ENCODE measurements around the gene FGD5. TPM values are rescaled to one million over a fixed set of nuclear protein-coding genes. Genes with fewer than 3 reads are reported as not detected.
A peak's percentile ranks its signal among the peaks of the same experiment; 100 is the strongest.

Gene FGD5
- total and polyA plus RNA-seq, 8 donors = 1.2 to 34.1 (median 9.0) TPM

DNA sequence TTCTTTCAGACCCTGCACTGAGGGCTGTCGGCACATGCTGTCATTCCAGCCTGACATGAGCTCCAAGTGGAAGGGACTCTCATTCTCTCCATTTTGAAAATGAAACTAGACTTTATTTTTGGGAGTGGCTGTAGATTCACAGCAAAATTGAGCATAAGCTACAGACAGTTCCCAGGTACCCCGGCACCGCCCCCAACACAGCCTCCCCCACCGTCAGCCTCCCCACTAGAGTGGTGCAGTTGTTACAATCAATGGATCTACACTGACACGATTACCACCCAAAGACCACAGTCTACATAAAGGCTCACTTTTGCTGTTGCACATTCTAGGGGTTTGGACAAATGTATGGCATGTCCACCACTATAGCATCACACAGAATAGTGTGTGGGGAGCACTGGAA, 29.5 kb upstream of the FGD5 start:
- TF ChIP-seq, protein P1, sequence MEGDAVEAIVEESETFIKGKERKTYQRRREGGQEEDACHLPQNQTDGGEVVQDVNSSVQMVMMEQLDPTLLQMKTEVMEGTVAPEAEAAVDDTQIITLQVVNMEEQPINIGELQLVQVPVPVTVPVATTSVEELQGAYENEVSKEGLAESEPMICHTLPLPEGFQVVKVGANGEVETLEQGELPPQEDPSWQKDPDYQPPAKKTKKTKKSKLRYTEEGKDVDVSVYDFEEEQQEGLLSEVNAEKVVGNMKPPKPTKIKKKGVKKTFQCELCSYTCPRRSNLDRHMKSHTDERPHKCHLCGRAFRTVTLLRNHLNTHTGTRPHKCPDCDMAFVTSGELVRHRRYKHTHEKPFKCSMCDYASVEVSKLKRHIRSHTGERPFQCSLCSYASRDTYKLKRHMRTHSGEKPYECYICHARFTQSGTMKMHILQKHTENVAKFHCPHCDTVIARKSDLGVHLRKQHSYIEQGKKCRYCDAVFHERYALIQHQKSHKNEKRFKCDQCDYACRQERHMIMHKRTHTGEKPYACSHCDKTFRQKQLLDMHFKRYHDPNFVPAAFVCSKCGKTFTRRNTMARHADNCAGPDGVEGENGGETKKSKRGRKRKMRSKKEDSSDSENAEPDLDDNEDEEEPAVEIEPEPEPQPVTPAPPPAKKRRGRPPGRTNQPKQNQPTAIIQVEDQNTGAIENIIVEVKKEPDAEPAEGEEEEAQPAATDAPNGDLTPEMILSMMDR (IDR thresholded peaks at IDR 0.05) = no peak
- TF ChIP-seq EP300 (IDR thresholded peaks at IDR 0.05) (no peak), POLR2AphosphoS5 (IDR thresholded peaks at IDR 0.05) (no peak), POLR2A (IDR thresholded peaks at IDR 0.05) (no peak)
- intact Hi-C loops (cut with DNase I; ENCODE audit: low total_unique reads) = no loop called here

DNA sequence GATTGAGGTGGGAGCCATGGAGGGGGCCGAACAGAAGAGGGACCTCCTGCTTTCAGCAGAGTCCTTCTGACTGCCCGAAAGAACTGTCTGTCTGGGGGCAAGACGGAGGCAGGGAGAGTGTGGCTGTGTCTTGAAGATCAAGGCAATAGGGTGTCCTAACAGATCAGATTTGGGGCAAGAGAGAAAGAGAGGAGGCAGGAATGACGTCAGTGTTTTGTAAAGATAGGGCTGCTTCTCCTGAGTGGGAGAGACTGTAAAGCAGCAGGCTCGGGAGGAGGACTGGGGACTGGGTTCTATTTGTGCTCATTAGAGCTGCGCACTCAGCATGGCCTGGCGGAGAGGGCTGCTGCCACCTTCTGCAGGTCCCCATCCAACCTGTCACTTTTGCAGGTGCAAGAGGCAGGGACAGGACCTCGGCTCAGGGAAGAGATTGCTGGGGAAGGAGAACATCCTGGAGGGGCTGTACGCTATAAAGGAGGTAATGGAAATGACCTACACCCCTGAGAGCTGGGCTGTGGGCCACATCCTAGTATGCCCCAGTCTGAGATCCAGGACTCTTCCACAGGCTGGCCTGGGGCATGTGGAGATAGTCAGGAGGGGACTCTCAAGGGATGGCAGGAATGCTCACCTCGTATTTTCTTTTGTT, 29.0 kb upstream of the FGD5 start:
- intact Hi-C loops (cut with DNase I; ENCODE audit: low total_unique reads) = loop anchor here (5.0 kb wide), 1 partner anchor 133 kb away; no protein-coding TSS in a partner anchor
- no peak overlapping the region for H3K4me3 ChIP-seq
- 67 to 81% (median 74%) methylated on average over 10 of the region's 10 CpGs for WGBS, 5 donors
- DNase-seq = no peak
- H3K27me3 ChIP-seq = peaks cover 0 to 15% (median 0%) of the 10 kb centered on the region in 3 donors
- peaks cover 0 to 13% (median 2%) of the 10 kb centered on the region in 4 donors for H3K4me1 ChIP-seq
- TF ChIP-seq EP300 (IDR thresholded peaks at IDR 0.05) = no peak
- TF ChIP-seq, protein P1 (IDR thresholded peaks at IDR 0.05) = no peak
- TF ChIP-seq POLR2A (IDR thresholded peaks at IDR 0.05) = no peak
- no peak for TF ChIP-seq POLR2AphosphoS5 (IDR thresholded peaks at IDR 0.05)
- no peaks in the 10 kb centered on the region for H3K36me3 ChIP-seq
- no peaks in the 10 kb centered on the region for H3K9me3 ChIP-seq
- H3K27ac ChIP-seq = no peak overlapping the region

More for the DNA sequence above, 29.5 kb upstream of the FGD5 start:
- H3K27ac ChIP-seq = no peak overlapping the region
- no peaks in the 10 kb centered on the region for H3K9me3 ChIP-seq
- H3K27me3 ChIP-seq = peaks cover 0 to 20% (median 0%) of the 10 kb centered on the region in 3 donors
- 72 to 83% (median 77%) methylated on average over 5 of the region's 5 CpGs for WGBS, 5 donors
- peaks cover 0 to 13% (median 2%) of the 10 kb centered on the region in 4 donors for H3K4me1 ChIP-seq
- no peaks in the 10 kb centered on the region for H3K36me3 ChIP-seq
- no peak for DNase-seq
- no peak overlapping the region for H3K4me3 ChIP-seq

DNA sequence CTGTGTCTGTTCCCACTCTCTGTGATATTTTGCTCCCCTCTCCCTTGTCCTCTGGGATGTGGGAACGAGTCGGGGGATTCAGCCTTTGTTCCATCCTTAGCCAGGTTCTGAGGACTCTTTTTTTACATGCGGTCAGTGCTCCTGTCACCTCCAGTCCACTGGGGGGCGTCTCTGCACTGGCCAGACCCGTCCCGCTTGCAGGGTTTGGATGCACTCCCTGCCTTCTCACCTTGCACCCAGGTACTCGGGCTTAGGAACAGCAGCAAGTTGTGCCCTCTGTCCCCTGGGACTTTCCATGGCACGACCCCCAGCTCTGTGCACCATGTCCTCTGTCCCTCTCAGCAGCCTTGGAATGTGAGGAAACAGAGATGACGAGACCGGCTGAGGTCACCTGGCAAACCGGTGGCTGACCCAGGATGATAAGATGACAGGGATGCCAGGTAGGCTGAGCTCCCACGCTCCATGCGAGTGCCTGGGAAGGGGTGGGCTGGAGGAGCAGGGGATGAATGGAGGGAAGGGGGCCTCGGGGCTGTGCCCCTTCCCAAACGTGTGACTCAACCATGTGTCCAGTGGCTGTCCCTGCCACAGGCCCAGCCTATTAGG, 27.3 kb upstream of the FGD5 start:
- Histone ChIP-seq H3K9me3 (no peaks in the 10 kb centered on the region), H3K36me3 (no peaks in the 10 kb centered on the region), H3K4me3 (no peak overlapping the region), H3K4me1 (peaks cover 0 to 13% (median 4%) of the 10 kb centered on the region in 4 donors), H3K27ac (no peak overlapping the region), H3K27me3 (peaks cover 0 to 15% (median 0%) of the 10 kb centered on the region in 3 donors)
- intact Hi-C loops (cut with DNase I; ENCODE audit: low total_unique reads) = loop anchor here (5.0 kb wide), 1 partner anchor 131 kb away; no protein-coding TSS in a partner anchor
- WGBS, 5 donors = 18 to 27% (median 22%) methylated on average over 15 of the region's 15 CpGs
- TF ChIP-seq POLR2AphosphoS5 (IDR thresholded peaks at IDR 0.05) (no peak), EP300 (IDR thresholded peaks at IDR 0.05) (no peak)
- TF ChIP-seq, protein P1 (IDR thresholded peaks at IDR 0.05) = peak in 5 of 7 experiments; percentile 41 to 71 (median 54)
- DNase-seq = peak; percentile 70 to 87

DNA sequence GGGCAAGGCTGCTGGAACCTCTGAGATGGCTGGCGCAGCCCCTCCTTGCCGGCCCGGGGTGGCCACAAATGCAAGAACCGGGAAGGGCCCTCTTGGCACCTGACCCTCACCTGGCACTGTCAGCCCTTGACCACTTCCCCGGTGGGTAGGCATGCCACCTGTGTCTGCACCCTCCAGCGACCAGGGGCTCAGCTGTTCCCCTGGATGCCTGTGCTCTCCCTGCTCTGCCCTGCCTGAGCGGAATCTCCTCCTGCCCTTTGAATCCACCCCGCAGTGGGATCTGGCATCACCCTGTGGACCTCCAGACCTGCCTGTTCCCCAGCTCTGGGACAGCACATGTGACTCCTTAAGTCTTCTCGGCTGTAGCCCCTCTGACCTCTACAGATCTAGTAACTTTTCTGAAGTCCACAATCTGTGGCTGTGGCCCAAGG, 26.1 kb upstream of the FGD5 start:
- 80 to 93% (median 85%) methylated on average over 9 of the region's 9 CpGs for WGBS, 5 donors
- no peak overlapping the region for H3K4me3 ChIP-seq
- no peak for DNase-seq
- no peak for TF ChIP-seq POLR2AphosphoS5 (IDR thresholded peaks at IDR 0.05)
- no peak for TF ChIP-seq POLR2A (IDR thresholded peaks at IDR 0.05)
- no peak for TF ChIP-seq EP300 (IDR thresholded peaks at IDR 0.05)
- TF ChIP-seq, protein P1 (IDR thresholded peaks at IDR 0.05) = no peak
- H3K9me3 ChIP-seq = no peaks in the 10 kb centered on the region
- peaks cover 0 to 13% (median 6%) of the 10 kb centered on the region in 4 donors for H3K4me1 ChIP-seq
- intact Hi-C loops (cut with DNase I; ENCODE audit: low total_unique reads) = loop anchor here (5.0 kb wide), 1 partner anchor 130 kb away; no protein-coding TSS in a partner anchor
- no peaks in the 10 kb centered on the region for H3K36me3 ChIP-seq
- peak overlapping the region in 3 of 5 donors; percentile 6 to 45 (median 31) for H3K27ac ChIP-seq
- peaks cover 0 to 15% (median 0%) of the 10 kb centered on the region in 3 donors for H3K27me3 ChIP-seq

All from stomach (tissue), 9 donors.